Prostate gland (tissue), 2 donors: ENCODE measurements around the gene NGEF. TPM values are rescaled to one million over a fixed set of nuclear protein-coding genes. Genes with fewer than 3 reads are reported as not detected.

Experiments used
- DNase-seq: peaks from one replicate; pipeline ENCODE4 v3.0.0-alpha.2; 2019; ENCODE audit warnings: low spot score
- H3K27ac ChIP-seq, 2 donors: fragments of 200-600 bp; sonication (generic); 2 replicates each; pipeline ENCODE4 v1.5.1; 2017 to 2019
- H3K27me3 ChIP-seq: fragments of 200-600 bp; sonication (generic); replicated peaks from 2 replicates; pipeline ENCODE4 v1.5.1; 2019; ENCODE audit not compliant: insufficient read depth
- H3K36me3 ChIP-seq, 2 donors: fragments of 200-600 bp; sonication (generic); 1 replicate in 1 of 2; 2 replicates in 1 of 2; pipeline versions ENCODE4 v1.5.1 to v1.8.1; 2017 to 2019
- H3K4me1 ChIP-seq: fragments of 200-600 bp; sonication (generic); replicated peaks from 2 replicates; pipeline ENCODE4 v1.5.1; 2019
- H3K4me3 ChIP-seq, 2 donors: fragments of 200-600 bp; sonication (generic); 2 replicates each; pipeline ENCODE4 v1.5.1; 2017 to 2019
- H3K9me3 ChIP-seq: fragments of 200-600 bp; sonication (generic); 2 replicates; pipeline ENCODE4 v1.5.1; 2017
- CTCF ChIP-seq, 4 experiments: fragments of 200-600 bp in 2 of 4; fragments of 450-650 bp in 2 of 4; sonication (generic) in 2 of 4; IDR thresholded peaks; 1 replicate in 3 of 4; 2 replicates in 1 of 4; pipeline ENCODE4 v1.5.1; 2016 to 2019; ENCODE audit warnings: antibody characterized with exemption in 4 of 4, mild to moderate bottlenecking in 2 of 4, moderate library complexity in 2 of 4
- POLR2A ChIP-seq: fragments of 450-650 bp; IDR thresholded peaks from one replicate; pipeline ENCODE4 v1.6.1; 2016; ENCODE audit warnings: antibody characterized with exemption, mild to moderate bottlenecking
- POLR2AphosphoS5 ChIP-seq: sonication (generic); formaldehyde crosslinking; IDR thresholded peaks from one replicate; pipeline ENCODE4 v1.6.1; 2017; ENCODE audit warnings: antibody characterized with exemption
- WGBS: methylation state at CpG from one replicate; pipeline ENCODE4 v1.1.5; 2018; 5-methylcytosine and 5-hydroxymethylcytosine counted together
- intact Hi-C: fragments of 100-400 bp; cut with DNase I; formaldehyde crosslinking; loops from one replicate; pipeline ENCODE4 v1.14.2; 2022
- total RNA-seq, 2 donors: library from RNA; depleted of rRNA; stranded (reverse); fragments of >200 nt; gene quantifications; one replicate each; pipeline ENCODE4 v1.1.0, GENCODE V29; 2016

The NGEF gene
- total RNA-seq, 2 donors from 2014 or later: 2.0 to 19.0 TPM

GRCh38 chr2:232884549-232885263, 128.3 kb downstream of the NGEF start:
- DNase-seq: no peak
- Histone ChIP-seq H3K36me3 (no peaks in the 10 kb centered on the region), H3K9me3 (no peaks in the 10 kb centered on the region), H3K4me3 (no peak overlapping the region), H3K27me3 (no peaks in the 10 kb centered on the region), H3K27ac (no peak overlapping the region), H3K4me1 (no peaks in the 10 kb centered on the region)
- TF ChIP-seq POLR2A (no peak), POLR2AphosphoS5 (no peak), CTCF (IDR thresholded peaks at IDR 0.05) (no peak)
- WGBS: 90% methylated on average over 27 of the region's 27 CpGs
- intact Hi-C loops: no loop called here

- intact Hi-C loops: no loop called here
- Histone ChIP-seq H3K27ac (no peak overlapping the region), H3K4me1 (no peaks in the 10 kb centered on the region), H3K27me3 (no peaks in the 10 kb centered on the region), H3K36me3 (no peaks in the 10 kb centered on the region), H3K9me3 (no peaks in the 10 kb centered on the region), H3K4me3 (no peak overlapping the region)
- no peak for DNase-seq
- 79% methylated on average over 11 of the region's 11 CpGs for WGBS
- no peak for TF ChIP-seq POLR2A
- no peak for TF ChIP-seq CTCF (IDR thresholded peaks at IDR 0.05)
- TF ChIP-seq POLR2AphosphoS5: no peak
Observed at GRCh38 chr2:232884001-232884421, 129.0 kb downstream of the NGEF start.

- H3K9me3 ChIP-seq: no peaks in the 10 kb centered on the region
- intact Hi-C loops: no loop called here
- no peaks in the 10 kb centered on the region for H3K36me3 ChIP-seq
- no peaks in the 10 kb centered on the region for H3K27me3 ChIP-seq
- no peak for DNase-seq
- H3K27ac ChIP-seq: no peak overlapping the region
- TF ChIP-seq CTCF (IDR thresholded peaks at IDR 0.05) (no peak), POLR2A (no peak), POLR2AphosphoS5 (no peak)
- no peaks in the 10 kb centered on the region for H3K4me1 ChIP-seq
- H3K4me3 ChIP-seq: no peak overlapping the region
- WGBS: 92% methylated on average over 29 of the region's 29 CpGs
Observed at GRCh38 chr2:232883116-232883721, 129.8 kb downstream of the NGEF start.

GRCh38 chr2:232882505-232883115, 130.4 kb downstream of the NGEF start:
- intact Hi-C loops: no loop called here
- 93% methylated on average over 20 of the region's 20 CpGs for WGBS
- no peak for DNase-seq

More at GRCh38 chr2:232882505-232883115, 130.4 kb downstream of the NGEF start:
- H3K27me3 ChIP-seq: no peaks in the 10 kb centered on the region
- H3K27ac ChIP-seq: no peak overlapping the region
- no peaks in the 10 kb centered on the region for H3K36me3 ChIP-seq
- TF ChIP-seq CTCF (IDR thresholded peaks at IDR 0.05): no peak
- TF ChIP-seq POLR2A: no peak
- TF ChIP-seq POLR2AphosphoS5: no peak
- H3K4me3 ChIP-seq: no peak overlapping the region
- H3K9me3 ChIP-seq: no peaks in the 10 kb centered on the region
- no peaks in the 10 kb centered on the region for H3K4me1 ChIP-seq
